HG03280 (cell line): ENCODE data around the gene PPM1K.

Experiments
- ATAC-seq: cut with Tn5 transposase; IDR thresholded peaks from one replicate; pipeline ENCODE4 v1.9.1; 2021; ENCODE audit warnings: mild to moderate bottlenecking, moderate library complexity; ENCODE audit not compliant: unreplicated experiment

PPM1K gene

GRCh38 chr4:88277711-88278225 is 6.6 kb downstream of the PPM1K start:
- ATAC-seq = no peak

- no peak for ATAC-seq
These were observed 7.2 kb downstream of the PPM1K start for GRCh38 chr4:88276952-88277710.

- ATAC-seq = no peak
These were observed 8.3 kb downstream of the PPM1K start for GRCh38 chr4:88275949-88276515.

- ATAC-seq = peak; percentile 51
These were observed 8.8 kb downstream of the PPM1K start for GRCh38 chr4:88275516-88275915.

- ATAC-seq = no peak
These were observed 15.4 kb downstream of the PPM1K start for GRCh38 chr4:88268913-88269312.

- ATAC-seq = no peak
These were observed 20.0 kb downstream of the PPM1K start for GRCh38 chr4:88264336-88264735.

GRCh38 chr4:88257726-88258125 is 26.6 kb downstream of the PPM1K start:
- no peak for ATAC-seq

GRCh38 chr4:88255111-88255510 is 29.2 kb downstream of the PPM1K start:
- no peak for ATAC-seq

GRCh38 chr4:88251924-88252323 is 32.4 kb downstream of the PPM1K start:
- ATAC-seq = no peak

- ATAC-seq = no peak
These were observed 37.2 kb downstream of the PPM1K start for GRCh38 chr4:88247148-88247547.

GRCh38 chr4:88246600-88246999 is 37.8 kb downstream of the PPM1K start:
- ATAC-seq = no peak

GRCh38 chr4:88244816-88245579 is 39.4 kb downstream of the PPM1K start:
- ATAC-seq = no peak

GRCh38 chr4:88244056-88244455 is 40.3 kb downstream of the PPM1K start:
- no peak for ATAC-seq

GRCh38 chr4:88242144-88242543 is 42.2 kb downstream of the PPM1K start:
- no peak for ATAC-seq

- ATAC-seq = no peak
These were observed 44.1 kb downstream of the PPM1K start for GRCh38 chr4:88240297-88240714.

GRCh38 chr4:88230969-88231771 is 53.2 kb downstream of the PPM1K start:
- ATAC-seq = no peak

GRCh38 chr4:88230461-88230891 is 53.9 kb downstream of the PPM1K start:
- ATAC-seq = no peak

GRCh38 chr4:88227734-88228133 is 56.6 kb downstream of the PPM1K start:
- no peak for ATAC-seq

GRCh38 chr4:88226143-88226542 is 58.2 kb downstream of the PPM1K start:
- ATAC-seq = no peak

GRCh38 chr4:88225232-88226105 is 58.9 kb downstream of the PPM1K start:
- ATAC-seq = no peak
